22Rv1 (cell line): ENCODE data around the gene IL1RL2.

Experiments
- H3K27ac ChIP-seq: fragments of 450-650 bp; 2 replicates; pipeline ENCODE4 v1.5.1; 2017
- CTCF ChIP-seq: fragments of 450-650 bp; IDR thresholded peaks from 2 replicates; pipeline ENCODE4 v1.5.1; 2017; ENCODE audit warnings: mild to moderate bottlenecking
- ZFX ChIP-seq: fragments of 450-650 bp; IDR thresholded peaks from 2 replicates; pipeline ENCODE4 v1.6.1; 2017; ENCODE audit warnings: antibody characterized with exemption, borderline replicate concordance

IL1RL2 gene

GRCh38 chr2:102252236-102252635, 65.4 kb downstream of the IL1RL2 start:
- H3K27ac ChIP-seq, result no peak overlapping the region
- no peak for TF ChIP-seq ZFX
- TF ChIP-seq CTCF, result no peak

GRCh38 chr2:102253140-102253752, 66.4 kb downstream of the IL1RL2 start:
- no peak overlapping the region for H3K27ac ChIP-seq
- no peak for TF ChIP-seq ZFX
- no peak for TF ChIP-seq CTCF

- H3K27ac ChIP-seq, result no peak overlapping the region
- TF ChIP-seq CTCF (no peak), ZFX (no peak)
Observed at GRCh38 chr2:102253753-102254150, 66.9 kb downstream of the IL1RL2 start.

- TF ChIP-seq ZFX (no peak), CTCF (no peak)
- no peak overlapping the region for H3K27ac ChIP-seq
Observed at GRCh38 chr2:102256276-102256675, 69.5 kb downstream of the IL1RL2 start.

GRCh38 chr2:102256874-102257462, 70.1 kb downstream of the IL1RL2 start:
- no peak overlapping the region for H3K27ac ChIP-seq
- TF ChIP-seq CTCF (no peak), ZFX (no peak)

- no peak for TF ChIP-seq CTCF
- no peak for TF ChIP-seq ZFX
- H3K27ac ChIP-seq, result no peak overlapping the region
Observed at GRCh38 chr2:102258025-102258385, 71.2 kb downstream of the IL1RL2 start.

GRCh38 chr2:102258386-102259074, 71.7 kb downstream of the IL1RL2 start:
- no peak for TF ChIP-seq CTCF
- no peak for TF ChIP-seq ZFX
- H3K27ac ChIP-seq, result no peak overlapping the region
